Hepatocyte (in vitro differentiated cells): ENCODE data around the gene LSM14A. TPM values are rescaled to one million over a fixed set of nuclear protein-coding genes. Genes with fewer than 3 reads are reported as not detected.

ENCODE experiments used
- DNase-seq: peaks from one replicate; pipeline ENCODE4 v3.0.0-alpha.2; 2016; ENCODE audit warnings: low spot score
- H2AFZ ChIP-seq: fragments of 200-600 bp; sonication (generic); 2 replicates; pipeline ENCODE4 v1.6.0; 2016; ENCODE audit warnings: antibody characterized with exemption, mild to moderate bottlenecking
- H3K27ac ChIP-seq: fragments of 200-600 bp; sonication (generic); 2 replicates; pipeline ENCODE4 v1.5.1; 2016; ENCODE audit warnings: mild to moderate bottlenecking
- H3K27me3 ChIP-seq: fragments of 200-600 bp; sonication (generic); 2 replicates; pipeline ENCODE4 v1.6.1; 2016
- H3K36me3 ChIP-seq: fragments of 200-600 bp; sonication (generic); replicated peaks from 2 replicates; pipeline ENCODE4 v1.5.1; 2016; ENCODE audit warnings: low read depth; ENCODE audit not compliant: insufficient read depth
- H3K4me1 ChIP-seq: fragments of 200-600 bp; sonication (generic); 2 replicates; pipeline ENCODE4 v1.5.1; 2016; ENCODE audit warnings: mild to moderate bottlenecking, moderate library complexity; ENCODE audit not compliant: insufficient read depth
- H3K4me2 ChIP-seq: fragments of 200-600 bp; sonication (generic); 2 replicates; pipeline ENCODE4 v1.6.0; 2016
- H3K4me3 ChIP-seq: fragments of 200-600 bp; sonication (generic); 2 replicates; pipeline ENCODE4 v1.5.1; 2016; ENCODE audit warnings: mild to moderate bottlenecking
- H3K79me2 ChIP-seq: fragments of 200-600 bp; sonication (generic); 2 replicates; pipeline ENCODE4 v1.6.0; 2017; ENCODE audit warnings: mild to moderate bottlenecking
- H3K9me2 ChIP-seq: fragments of 200-600 bp; sonication (generic); replicated peaks from 2 replicates; pipeline ENCODE4 v1.6.0; 2017; ENCODE audit warnings: mild to moderate bottlenecking; ENCODE audit not compliant: insufficient read depth
- H3K9me3 ChIP-seq: fragments of 200-600 bp; sonication (generic); 2 replicates; pipeline ENCODE4 v1.5.1; 2016; ENCODE audit warnings: low read depth, mild to moderate bottlenecking
- H4K20me1 ChIP-seq: fragments of 200-600 bp; sonication (generic); 2 replicates; pipeline ENCODE4 v1.6.0; 2016; ENCODE audit warnings: mild to moderate bottlenecking; ENCODE audit not compliant: insufficient read depth, poor library complexity, severe bottlenecking
- CTCF ChIP-seq: fragments of 200-600 bp; sonication (generic); IDR thresholded peaks from 2 replicates; pipeline ENCODE4 v1.5.1; 2016; ENCODE audit warnings: antibody characterized with exemption, mild to moderate bottlenecking; ENCODE audit not compliant: poor library complexity
- EZH2 ChIP-seq: fragments of 200-600 bp; sonication (generic); IDR thresholded peaks from 2 replicates; pipeline ENCODE4 v1.6.1; 2016; ENCODE audit warnings: antibody characterized with exemption, mild to moderate bottlenecking, borderline replicate concordance
- EZH2phosphoT487 ChIP-seq: fragments of 200-600 bp; sonication (generic); IDR thresholded peaks from one replicate; pipeline ENCODE4 v1.6.1; 2018; ENCODE audit warnings: antibody characterized with exemption, mild to moderate bottlenecking, low read depth, moderate library complexity; ENCODE audit not compliant: unreplicated experiment, severe bottlenecking
- WGBS: methylation state at CpG from one replicate; pipeline ENCODE4 v1.1.6; 2016; ENCODE audit warnings: low lambda C conversion rate; ENCODE audit errors: missing lambda C conversion rate; 5-methylcytosine and 5-hydroxymethylcytosine counted together
- polyA plus RNA-seq: library from polyadenylated mRNA; unstranded; fragments of >200 nt; fragmentation: Nextera tagmentation; extraction: Ambion mirVana; gene quantifications from 2 replicates; pipeline ENCODE4 v1.2.1, GENCODE V29; 2016
- total RNA-seq: library from RNA; depleted of rRNA; stranded (reverse); fragments of >200 nt; gene quantifications from 2 replicates; pipeline ENCODE4 v1.2.3, GENCODE V29; 2014

The LSM14A gene
- total and polyA plus RNA-seq, 2 experiments from 2014 or later: 64.7 to 96.5 TPM

- H3K4me1 ChIP-seq: peaks cover 19% of the 10 kb centered on the region
- no peak overlapping the region for H3K4me2 ChIP-seq
- no peak for DNase-seq
- peaks cover 78% of the 10 kb centered on the region for H4K20me1 ChIP-seq
- 79% methylated on average over 3 of the region's 3 CpGs for WGBS
- H3K4me3 ChIP-seq: no peak overlapping the region
- H2AFZ ChIP-seq: no peak overlapping the region
- no peaks in the 10 kb centered on the region for H3K9me2 ChIP-seq
- H3K27me3 ChIP-seq: no peaks in the 10 kb centered on the region
- no peaks in the 10 kb centered on the region for H3K9me3 ChIP-seq
- no peaks in the 10 kb centered on the region for H3K36me3 ChIP-seq
- peaks cover 96% of the 10 kb centered on the region for H3K79me2 ChIP-seq
- no peak for TF ChIP-seq EZH2phosphoT487
- TF ChIP-seq CTCF: no peak
- no peak for TF ChIP-seq EZH2
- H3K27ac ChIP-seq: no peak overlapping the region
Observed at GRCh38 chr19:34191355-34191962, 19.2 kb downstream of the LSM14A start.

- H3K4me1 ChIP-seq: peaks cover 19% of the 10 kb centered on the region
- no peak overlapping the region for H3K4me2 ChIP-seq
- no peak overlapping the region for H2AFZ ChIP-seq
- no peaks in the 10 kb centered on the region for H3K36me3 ChIP-seq
- H4K20me1 ChIP-seq: peaks cover 62% of the 10 kb centered on the region
- H3K9me2 ChIP-seq: no peaks in the 10 kb centered on the region
- H3K79me2 ChIP-seq: peaks cover 96% of the 10 kb centered on the region
- H3K9me3 ChIP-seq: no peaks in the 10 kb centered on the region
- no peaks in the 10 kb centered on the region for H3K27me3 ChIP-seq
- no peak overlapping the region for H3K4me3 ChIP-seq
- DNase-seq: no peak
- H3K27ac ChIP-seq: no peak overlapping the region
- TF ChIP-seq EZH2phosphoT487 (no peak), EZH2 (no peak), CTCF (no peak)
- WGBS: 98% methylated on average over 2 of the region's 2 CpGs
Observed at GRCh38 chr19:34193439-34193838, 21.1 kb downstream of the LSM14A start.

- H3K9me3 ChIP-seq: no peaks in the 10 kb centered on the region
- no peak for DNase-seq
- no peak overlapping the region for H2AFZ ChIP-seq
- H3K9me2 ChIP-seq: no peaks in the 10 kb centered on the region
- no peak overlapping the region for H3K27ac ChIP-seq
- H3K36me3 ChIP-seq: no peaks in the 10 kb centered on the region
- no peak overlapping the region for H3K4me2 ChIP-seq
- peaks cover 92% of the 10 kb centered on the region for H3K79me2 ChIP-seq
- H3K4me3 ChIP-seq: no peak overlapping the region
- 93% methylated on average over 4 of the region's 4 CpGs for WGBS
- peaks cover 19% of the 10 kb centered on the region for H3K4me1 ChIP-seq
- H4K20me1 ChIP-seq: peaks cover 58% of the 10 kb centered on the region
- TF ChIP-seq EZH2: no peak
- no peak for TF ChIP-seq EZH2phosphoT487
- no peak for TF ChIP-seq CTCF
- no peaks in the 10 kb centered on the region for H3K27me3 ChIP-seq
Observed at GRCh38 chr19:34193876-34194275, 21.6 kb downstream of the LSM14A start.
